HG03457 (cell line): Measurements from ENCODE around the gene CLASRP.
"Not testable (repeated sequence)": the region's sequence is repeated elsewhere in the genome, so short reads cannot be mapped to it uniquely, and the experiment has no call there.

Source experiments
- ATAC-seq: cut with Tn5 transposase; IDR thresholded peaks from one replicate; pipeline ENCODE4 v1.9.1; 2021; ENCODE audit warnings: moderate number of reproducible peaks; ENCODE audit not compliant: unreplicated experiment

CLASRP gene

DNA sequence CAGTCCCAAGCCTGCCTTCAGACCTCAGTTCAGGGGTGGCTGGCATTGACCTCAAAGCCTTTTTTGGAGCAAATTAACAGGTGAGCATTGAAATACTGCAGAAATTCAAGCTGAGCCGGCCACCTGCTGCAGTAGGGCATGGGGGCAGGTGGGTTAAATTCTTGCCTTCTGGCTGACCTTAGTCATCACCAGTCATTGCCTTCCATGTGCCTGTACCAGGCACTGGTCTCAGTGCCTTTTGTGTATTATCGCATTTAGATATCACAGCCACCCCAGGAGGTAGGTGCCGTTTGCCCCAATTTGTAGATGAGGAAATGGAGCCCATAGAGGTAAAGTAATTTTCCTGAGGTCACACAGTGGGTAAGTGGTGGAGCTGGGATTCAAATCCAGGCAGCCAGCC, 61.4 kb downstream of the CLASRP start:
- ATAC-seq: no peak

DNA sequence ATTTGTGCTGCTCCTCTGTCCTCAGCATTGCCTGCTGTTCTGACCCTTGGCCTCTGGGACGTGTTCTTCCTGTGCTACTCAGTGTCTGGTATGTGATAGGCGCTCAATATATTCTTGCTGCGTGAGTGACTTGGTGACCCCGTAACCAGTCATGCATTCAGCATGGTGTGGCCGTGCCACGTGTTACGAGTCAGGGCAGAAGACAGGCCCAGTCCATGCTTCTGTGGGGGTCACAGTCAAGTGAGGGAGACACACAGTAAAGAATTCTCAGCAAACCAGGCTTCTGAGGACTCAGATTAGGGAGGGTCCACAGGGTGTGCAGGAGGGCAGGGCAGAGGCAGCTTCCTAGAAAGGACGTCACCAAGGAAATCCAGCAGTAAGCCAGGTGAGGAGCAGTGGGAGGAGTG, 62.0 kb downstream of the CLASRP start:
- no peak for ATAC-seq

DNA sequence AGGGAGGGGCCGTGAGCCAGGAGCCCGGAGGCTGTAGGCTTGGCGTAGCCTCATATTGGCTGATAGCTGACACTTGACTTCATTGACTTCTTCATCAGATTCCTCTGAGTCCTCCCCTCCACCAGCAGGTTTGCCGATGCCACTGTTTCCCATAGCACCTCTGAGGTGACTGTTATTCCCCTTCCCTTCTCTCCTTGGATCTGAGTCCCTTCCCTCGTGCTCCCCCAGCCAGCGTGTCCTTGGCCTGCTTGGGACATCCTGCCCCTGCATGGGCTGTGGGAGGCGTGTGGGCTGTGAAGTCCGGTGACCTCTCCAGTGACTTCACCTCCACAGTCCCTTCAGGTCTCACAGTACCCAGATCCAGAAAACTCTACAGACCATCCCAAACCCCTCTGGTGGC, 63.0 kb downstream of the CLASRP start:
- no peak for ATAC-seq

- ATAC-seq: no peak
Observed at GRCh38 chr19:45102481-45102880, 63.6 kb downstream of the CLASRP start.

- ATAC-seq: no peak
Observed at GRCh38 chr19:45103156-45103507, 64.3 kb downstream of the CLASRP start.

- ATAC-seq: no peak
Observed at GRCh38 chr19:45103508-45104319, 64.9 kb downstream of the CLASRP start.

GRCh38 chr19:45104658-45105349, 66.0 kb downstream of the CLASRP start:
- ATAC-seq: no peak

GRCh38 chr19:45106363-45106762, 67.5 kb downstream of the CLASRP start:
- not testable (repeated sequence) for ATAC-seq

- ATAC-seq: no peak
Observed at GRCh38 chr19:45107621-45108150, 68.8 kb downstream of the CLASRP start.

DNA sequence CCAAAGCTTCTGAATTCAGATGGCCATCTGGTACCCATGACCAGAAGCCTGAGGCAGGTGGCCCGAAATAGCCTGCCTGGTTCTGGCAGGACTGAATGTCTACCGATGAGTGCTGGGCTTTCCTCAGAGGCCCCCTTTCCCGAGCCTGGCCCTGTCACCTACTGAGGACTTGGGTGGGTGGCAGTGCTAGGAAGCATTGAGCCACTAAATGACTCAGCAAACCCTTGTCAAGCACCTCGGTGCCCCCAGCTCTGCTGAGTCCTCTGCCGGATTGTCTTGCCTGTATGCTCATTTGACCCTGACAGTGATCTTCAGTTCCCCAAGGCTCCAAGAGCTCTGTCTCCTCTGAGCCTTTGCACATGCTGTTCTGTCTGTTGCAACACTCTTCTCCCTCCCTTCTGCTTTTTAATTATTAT, 72.0 kb downstream of the CLASRP start:
- ATAC-seq: no peak

- ATAC-seq: no peak
Observed at GRCh38 chr19:45112111-45112827, 73.4 kb downstream of the CLASRP start.

DNA sequence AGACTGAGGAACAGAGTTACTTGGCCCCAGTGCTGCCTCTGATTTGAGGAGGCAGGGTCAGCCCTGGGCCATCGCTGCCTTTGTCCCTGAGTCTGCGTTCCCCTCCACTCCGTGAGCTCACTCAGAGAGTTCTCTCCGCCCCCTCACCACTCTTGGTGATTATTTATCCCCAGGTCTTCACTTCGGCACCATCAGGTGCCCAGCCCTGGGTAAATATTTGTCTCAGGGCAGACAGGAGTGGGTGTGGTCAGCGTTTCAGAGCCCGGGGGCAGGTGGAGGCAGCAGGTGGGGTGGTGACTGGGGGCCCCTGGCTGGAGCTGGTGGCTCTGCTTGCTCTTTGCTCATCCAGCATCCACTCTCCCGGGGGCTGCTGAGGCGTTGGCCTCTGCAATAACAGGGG, 74.8 kb downstream of the CLASRP start:
- ATAC-seq: no peak

- no peak for ATAC-seq
Observed at GRCh38 chr19:45114116-45114515, 75.3 kb downstream of the CLASRP start.

DNA sequence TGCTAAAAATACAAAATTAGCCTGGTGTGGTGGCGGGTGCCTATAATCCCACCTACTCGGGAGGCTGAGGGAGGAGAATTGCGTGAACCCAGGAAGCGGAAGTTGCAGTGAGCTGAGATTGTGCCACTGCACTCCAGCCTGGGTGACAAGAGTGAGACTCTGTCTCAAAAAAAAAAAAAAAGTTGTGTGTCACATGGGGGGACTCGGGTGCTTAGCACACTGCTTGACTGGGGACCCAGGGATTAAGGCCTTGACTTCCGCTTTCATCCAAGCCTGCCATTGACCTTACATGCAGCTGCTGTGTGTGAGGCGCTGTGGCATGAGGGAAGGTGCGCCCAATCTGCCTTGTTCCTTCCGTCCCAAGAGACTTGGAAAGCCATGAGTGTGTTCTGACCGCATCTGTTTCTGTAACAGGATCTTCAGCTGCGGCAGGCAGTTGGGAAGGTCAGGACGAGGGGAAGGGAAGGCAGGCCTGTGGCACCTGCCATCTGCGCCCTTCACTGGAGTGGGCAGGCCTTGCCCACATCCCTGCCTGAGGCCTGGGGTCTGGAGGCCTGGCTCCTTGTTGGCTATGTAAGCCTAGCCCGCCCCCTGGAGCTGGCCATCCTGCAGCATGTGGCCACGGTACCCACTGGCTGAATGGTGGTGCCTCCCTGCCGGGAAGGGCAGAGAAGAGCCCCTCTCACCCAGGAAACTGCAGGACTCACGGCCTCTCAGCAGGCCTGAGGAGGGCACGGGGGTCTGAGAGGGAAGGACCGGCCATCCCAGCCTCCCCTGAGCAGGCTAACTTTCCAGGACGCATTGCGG, 77.2 kb downstream of the CLASRP start:
- no peak for ATAC-seq

DNA sequence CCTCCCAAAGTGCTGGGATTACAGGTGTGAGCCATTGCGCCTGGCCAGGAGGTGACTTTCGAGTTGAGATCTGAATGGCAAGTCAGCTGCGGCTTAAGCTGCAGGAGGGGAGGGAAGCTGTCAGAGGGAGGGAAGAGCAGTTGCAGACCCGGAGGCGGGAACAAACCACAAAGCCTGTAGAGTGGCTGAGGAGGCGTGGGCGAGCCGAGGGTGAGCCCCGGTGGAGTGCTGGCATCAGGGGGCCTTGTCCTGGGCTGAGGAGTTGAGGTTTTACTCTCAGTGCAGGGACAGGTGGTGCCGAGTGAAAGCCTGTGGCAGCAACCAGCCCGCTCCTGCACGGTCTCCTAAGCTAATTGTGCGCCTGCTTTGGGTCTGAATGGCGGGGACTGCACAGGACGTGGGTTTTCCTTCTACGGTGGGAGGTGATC, 78.3 kb downstream of the CLASRP start:
- ATAC-seq: no peak

DNA sequence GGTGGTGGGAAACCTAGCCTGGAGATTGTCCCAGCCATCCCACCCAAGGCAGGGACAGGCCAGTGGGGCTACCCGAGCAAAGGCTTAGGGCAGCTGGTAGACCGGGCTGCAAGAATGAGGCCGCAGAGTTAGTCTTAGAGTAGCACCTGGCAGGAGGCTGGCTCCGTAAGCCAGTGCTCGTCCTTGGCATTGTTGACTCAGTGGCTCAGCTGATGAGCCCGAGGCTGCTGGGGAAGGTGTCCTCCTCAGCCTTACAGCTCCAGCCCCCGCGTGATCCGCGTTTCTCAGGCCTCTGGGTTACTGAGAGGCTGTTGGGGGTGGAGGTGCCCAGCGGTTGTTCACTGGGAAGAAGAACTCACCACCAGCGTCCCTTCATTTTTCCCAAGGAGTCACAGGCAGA, 78.8 kb downstream of the CLASRP start:
- no peak for ATAC-seq

DNA sequence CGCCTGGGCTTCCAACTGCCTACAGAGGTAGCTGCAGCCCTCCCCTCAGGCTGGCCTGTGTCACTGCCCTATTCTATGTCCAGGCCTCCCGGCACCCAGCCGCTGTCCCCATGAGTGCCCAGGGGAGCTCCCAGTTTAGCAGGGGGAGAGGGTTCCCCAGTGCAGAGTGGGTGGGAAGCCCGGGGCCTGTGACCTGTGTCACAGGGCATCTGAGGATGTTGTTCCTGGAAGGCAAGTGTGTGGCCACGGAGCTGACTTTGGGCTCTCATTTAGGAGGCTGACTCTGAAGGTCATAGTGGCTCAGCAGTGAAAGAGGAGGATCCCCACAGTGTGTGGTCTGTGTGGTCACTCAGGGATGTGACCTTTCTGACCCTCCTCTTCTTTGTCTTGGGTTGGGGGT, 79.3 kb downstream of the CLASRP start:
- ATAC-seq: no peak

DNA sequence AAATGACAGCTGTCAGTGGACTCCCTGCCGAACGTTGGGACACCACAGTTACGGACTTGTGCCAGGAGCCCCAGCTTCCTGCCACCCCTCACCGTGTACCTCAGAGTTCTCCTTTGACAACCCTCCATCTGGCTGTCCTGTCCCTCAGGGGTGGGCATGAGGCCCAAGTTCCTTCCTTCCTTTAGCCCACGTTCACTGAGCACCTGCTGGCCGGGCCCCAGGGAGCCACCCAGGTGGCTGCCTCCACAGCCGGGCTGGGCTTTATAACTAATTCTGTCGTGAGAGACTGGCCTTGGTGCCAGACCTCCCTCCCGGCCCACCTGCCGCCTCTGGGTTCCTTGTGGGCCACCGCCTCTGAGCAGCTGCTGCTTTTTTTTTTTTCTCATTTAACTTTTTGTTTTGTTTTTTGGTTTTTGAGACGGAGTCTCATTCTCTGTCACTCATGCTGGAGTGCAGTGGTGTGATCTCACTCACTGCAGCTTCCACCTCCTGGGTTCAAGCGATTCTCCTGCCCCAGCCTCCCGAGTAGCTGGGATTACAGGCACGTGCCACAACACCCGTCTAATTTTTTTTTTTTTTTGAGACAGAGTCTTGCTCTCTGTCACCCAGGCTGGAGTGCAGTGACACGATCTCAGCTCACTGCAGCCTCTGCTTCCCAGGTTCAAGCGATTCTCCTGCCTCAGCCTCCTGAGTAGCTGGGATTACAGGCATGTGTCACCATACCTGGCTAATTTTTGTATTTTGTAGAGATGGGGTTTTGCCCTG, 79.9 kb downstream of the CLASRP start:
- ATAC-seq: not testable (repeated sequence)

DNA sequence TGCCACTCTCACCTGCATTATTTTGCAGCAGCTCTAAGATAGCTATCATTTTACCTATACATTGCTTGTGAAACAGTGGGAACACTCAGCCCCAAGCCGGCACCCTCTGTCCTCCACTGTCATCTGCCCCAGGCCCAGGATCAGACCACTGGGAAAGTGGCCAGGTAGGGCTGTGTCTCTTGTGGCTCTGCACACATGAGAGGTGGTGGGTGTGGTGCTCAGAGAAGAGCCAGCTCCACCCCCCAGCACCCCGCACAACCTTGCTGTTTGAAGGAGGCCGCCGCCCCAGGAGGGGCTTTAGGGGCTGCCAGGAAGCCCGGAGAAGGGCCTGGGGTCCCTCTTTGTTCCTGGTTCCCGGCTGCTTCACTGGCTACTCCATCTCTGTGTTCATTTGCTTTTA, 80.7 kb downstream of the CLASRP start:
- no peak for ATAC-seq
